OCI-LY1 (cell line): ENCODE results near the gene MRPL40.
"Not testable (repeated sequence)": the region's sequence is repeated elsewhere in the genome, so short reads cannot be mapped to it uniquely, and the experiment has no call there.

Experiments used
- H2AFZ ChIP-seq: fragments of 200-600 bp; sonication (generic), shearing (Covaris generic); 2 replicates; pipeline ENCODE4 v1.6.0; 2014; ENCODE audit warnings: antibody characterized with exemption, mild to moderate bottlenecking, low read length
- H3F3A ChIP-seq: fragments of 200-600 bp; sonication (generic), shearing (Covaris generic); 2 replicates; pipeline ENCODE4 v1.6.0; 2014; ENCODE audit warnings: mild to moderate bottlenecking, antibody characterized with exemption, low read length, moderate library complexity; ENCODE audit not compliant: insufficient read depth
- H3K27ac ChIP-seq: fragments of 200-600 bp; sonication (generic); 2 replicates; pipeline ENCODE4 v1.5.1; 2014; ENCODE audit warnings: low read length, mixed run types, mild to moderate bottlenecking, low read depth; ENCODE audit not compliant: poor library complexity, severe bottlenecking
- H3K27me3 ChIP-seq: fragments of 200-600 bp; sonication (generic); 2 replicates; pipeline ENCODE4 v1.6.0; 2014; ENCODE audit warnings: antibody characterized with exemption, mild to moderate bottlenecking, low read length, moderate library complexity; ENCODE audit not compliant: insufficient read depth
- H3K36me3 ChIP-seq: fragments of 200-600 bp; sonication (generic); 2 replicates; pipeline ENCODE4 v1.6.1; 2014; ENCODE audit warnings: mild to moderate bottlenecking, antibody characterized with exemption, low read length, moderate library complexity, mixed read lengths; ENCODE audit not compliant: insufficient read depth
- H3K4me1 ChIP-seq: fragments of 200-600 bp; sonication (generic); 2 replicates; pipeline ENCODE4 v1.5.1; 2014; ENCODE audit warnings: mild to moderate bottlenecking, low read length, moderate library complexity; ENCODE audit not compliant: insufficient read depth, severe bottlenecking
- H3K4me2 ChIP-seq: fragments of 200-600 bp; sonication (generic), shearing (Covaris generic); 2 replicates; pipeline ENCODE4 v1.6.1; 2014; ENCODE audit warnings: low read length
- H3K4me3 ChIP-seq: fragments of 200-600 bp; sonication (generic); 2 replicates; pipeline ENCODE4 v1.5.1; 2014; ENCODE audit warnings: low read length, low read depth, mild to moderate bottlenecking, mixed read lengths; ENCODE audit not compliant: poor library complexity, severe bottlenecking
- H3K79me2 ChIP-seq: fragments of 200-600 bp; shearing (Covaris generic); 2 replicates; pipeline ENCODE4 v1.6.1; 2016; ENCODE audit warnings: mixed run types, low read length, mixed read lengths; ENCODE audit not compliant: insufficient read depth
- H3K9ac ChIP-seq: fragments of 200-600 bp; sonication (generic), shearing (Covaris generic); 2 replicates; pipeline ENCODE4 v1.6.1; 2014; ENCODE audit warnings: mild to moderate bottlenecking, low read length, mixed read lengths
- H3K9me2 ChIP-seq: fragments of 200-600 bp; sonication (generic), shearing (Covaris generic); 2 replicates; pipeline ENCODE4 v1.6.1; 2014; ENCODE audit warnings: low read depth, mild to moderate bottlenecking, low read length, mixed read lengths
- H3K9me3 ChIP-seq: fragments of 200-600 bp; shearing (Covaris generic); 2 replicates; pipeline ENCODE4 v1.6.1; 2014; ENCODE audit warnings: low read length, mixed read lengths
- H4K20me1 ChIP-seq: fragments of 200-600 bp; sonication (generic), shearing (Covaris generic); 2 replicates; pipeline ENCODE4 v1.6.0; 2016; ENCODE audit warnings: mild to moderate bottlenecking, low read length; ENCODE audit not compliant: insufficient read depth
- EZH2 ChIP-seq: fragments of 200-600 bp; sonication (generic), shearing (Covaris generic); IDR thresholded peaks from 2 replicates; pipeline ENCODE4 v1.8.0; 2017; ENCODE audit warnings: borderline replicate concordance, mixed run types, mild to moderate bottlenecking, antibody characterized with exemption, low read length, moderate library complexity, mixed read lengths
- TF ChIP-seq, protein P1 (sequence below): fragments of 200-600 bp; sonication (generic), shearing (Covaris generic); IDR thresholded peaks from 2 replicates; pipeline ENCODE4 v1.5.1; 2017; ENCODE audit warnings: mild to moderate bottlenecking, antibody characterized with exemption, low read length, moderate library complexity, mixed read lengths

The MRPL40 gene

DNA sequence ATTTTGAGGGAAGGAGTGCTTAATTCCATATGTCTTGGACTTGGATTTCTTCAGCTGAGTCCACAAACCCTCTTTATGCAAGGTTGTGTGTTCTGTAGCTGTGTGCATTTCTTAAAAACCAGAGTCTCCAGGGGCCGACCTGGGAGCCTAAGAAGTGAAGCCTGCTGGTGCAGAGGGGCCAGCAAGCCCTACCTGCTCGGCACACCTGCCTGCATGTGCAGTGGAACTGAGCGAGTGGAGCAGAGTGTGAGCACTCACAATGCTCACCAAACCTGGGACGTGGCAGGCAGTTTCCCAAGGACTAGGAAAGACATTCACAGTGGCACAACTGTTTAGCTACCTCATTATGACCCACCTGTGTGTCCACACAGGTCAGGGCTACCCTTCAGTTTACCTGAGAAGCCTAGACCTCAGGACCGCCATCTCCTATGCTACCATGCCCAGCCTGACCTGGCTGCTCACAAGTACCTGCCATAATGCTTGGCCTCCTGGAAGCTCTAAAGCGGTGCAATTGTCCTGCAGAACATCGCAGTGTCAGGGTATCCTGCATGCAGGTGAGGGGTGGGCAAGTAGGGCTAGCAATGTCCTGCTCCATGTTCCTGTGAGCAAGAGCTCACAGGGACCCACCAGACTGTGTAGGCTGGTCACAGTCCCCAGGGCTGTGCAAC lies 11.3 kb downstream of the MRPL40 start:
- H3K9ac ChIP-seq: no peak overlapping the region
- H4K20me1 ChIP-seq: no peaks in the 10 kb centered on the region
- no peaks in the 10 kb centered on the region for H3K9me2 ChIP-seq
- no peaks in the 10 kb centered on the region for H3K9me3 ChIP-seq
- H3K4me2 ChIP-seq: no peak overlapping the region; the same call in 1 of the 2 replicates
- H3K27me3 ChIP-seq: no peaks in the 10 kb centered on the region
- no peak for TF ChIP-seq EZH2
- TF ChIP-seq, protein P1, sequence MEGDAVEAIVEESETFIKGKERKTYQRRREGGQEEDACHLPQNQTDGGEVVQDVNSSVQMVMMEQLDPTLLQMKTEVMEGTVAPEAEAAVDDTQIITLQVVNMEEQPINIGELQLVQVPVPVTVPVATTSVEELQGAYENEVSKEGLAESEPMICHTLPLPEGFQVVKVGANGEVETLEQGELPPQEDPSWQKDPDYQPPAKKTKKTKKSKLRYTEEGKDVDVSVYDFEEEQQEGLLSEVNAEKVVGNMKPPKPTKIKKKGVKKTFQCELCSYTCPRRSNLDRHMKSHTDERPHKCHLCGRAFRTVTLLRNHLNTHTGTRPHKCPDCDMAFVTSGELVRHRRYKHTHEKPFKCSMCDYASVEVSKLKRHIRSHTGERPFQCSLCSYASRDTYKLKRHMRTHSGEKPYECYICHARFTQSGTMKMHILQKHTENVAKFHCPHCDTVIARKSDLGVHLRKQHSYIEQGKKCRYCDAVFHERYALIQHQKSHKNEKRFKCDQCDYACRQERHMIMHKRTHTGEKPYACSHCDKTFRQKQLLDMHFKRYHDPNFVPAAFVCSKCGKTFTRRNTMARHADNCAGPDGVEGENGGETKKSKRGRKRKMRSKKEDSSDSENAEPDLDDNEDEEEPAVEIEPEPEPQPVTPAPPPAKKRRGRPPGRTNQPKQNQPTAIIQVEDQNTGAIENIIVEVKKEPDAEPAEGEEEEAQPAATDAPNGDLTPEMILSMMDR: no peak
- no peak overlapping the region for H2AFZ ChIP-seq
- H3K79me2 ChIP-seq: peaks cover 24% of the 10 kb centered on the region
- H3K4me3 ChIP-seq: no peak overlapping the region
- no peak overlapping the region for H3K27ac ChIP-seq
- H3K4me1 ChIP-seq: peaks cover 18% of the 10 kb centered on the region
- H3F3A ChIP-seq: no peaks in the 10 kb centered on the region
- peaks cover 44% of the 10 kb centered on the region; the same call in 1 of the 2 replicates for H3K36me3 ChIP-seq

DNA sequence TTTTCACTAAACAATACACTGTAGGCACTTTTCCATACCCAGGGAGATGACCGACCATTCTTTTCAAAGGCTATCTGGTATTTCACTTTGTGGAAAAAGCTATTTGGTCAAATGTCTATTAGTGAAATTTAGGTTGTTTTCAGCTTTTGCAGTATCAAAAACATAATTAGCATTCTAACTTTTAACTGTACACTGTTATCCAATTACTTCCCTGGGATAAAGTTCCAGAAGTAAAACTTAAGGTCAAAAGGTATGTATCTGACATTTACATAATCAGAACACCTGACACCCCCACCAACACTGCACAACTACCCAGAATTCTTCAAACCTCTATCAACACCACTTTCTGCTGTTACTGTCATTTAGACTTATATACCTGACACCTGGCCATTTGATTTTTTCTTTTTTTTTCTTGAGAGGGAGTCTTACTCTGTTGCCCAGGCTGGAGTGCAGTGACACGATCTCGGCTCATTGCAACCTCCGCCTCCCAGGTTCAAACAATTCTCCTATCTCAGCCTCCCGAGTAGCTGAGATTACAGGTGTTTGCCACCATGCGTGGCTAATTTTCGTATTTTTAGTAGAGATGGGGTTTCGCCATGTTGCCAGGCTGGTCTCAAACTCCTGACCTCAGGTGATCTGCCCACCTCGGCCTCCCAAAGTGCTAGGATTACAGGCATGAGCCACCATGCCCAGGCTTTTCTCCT lies 13.1 kb downstream of the MRPL40 start:
- not testable (repeated sequence) for H2AFZ ChIP-seq, H3K9ac ChIP-seq, H3K9me3 ChIP-seq, H3K4me2 ChIP-seq, H3K4me3 ChIP-seq, H4K20me1 ChIP-seq, H3K9me2 ChIP-seq, H3K27ac ChIP-seq, H3K27me3 ChIP-seq, H3F3A ChIP-seq
- H3K36me3 ChIP-seq: peaks cover 40% of the 10 kb centered on the region; the same call in 1 of the 2 replicates
- H3K79me2 ChIP-seq: peaks cover 24% of the 10 kb centered on the region
- H3K4me1 ChIP-seq: peaks cover 23% of the 10 kb centered on the region

DNA sequence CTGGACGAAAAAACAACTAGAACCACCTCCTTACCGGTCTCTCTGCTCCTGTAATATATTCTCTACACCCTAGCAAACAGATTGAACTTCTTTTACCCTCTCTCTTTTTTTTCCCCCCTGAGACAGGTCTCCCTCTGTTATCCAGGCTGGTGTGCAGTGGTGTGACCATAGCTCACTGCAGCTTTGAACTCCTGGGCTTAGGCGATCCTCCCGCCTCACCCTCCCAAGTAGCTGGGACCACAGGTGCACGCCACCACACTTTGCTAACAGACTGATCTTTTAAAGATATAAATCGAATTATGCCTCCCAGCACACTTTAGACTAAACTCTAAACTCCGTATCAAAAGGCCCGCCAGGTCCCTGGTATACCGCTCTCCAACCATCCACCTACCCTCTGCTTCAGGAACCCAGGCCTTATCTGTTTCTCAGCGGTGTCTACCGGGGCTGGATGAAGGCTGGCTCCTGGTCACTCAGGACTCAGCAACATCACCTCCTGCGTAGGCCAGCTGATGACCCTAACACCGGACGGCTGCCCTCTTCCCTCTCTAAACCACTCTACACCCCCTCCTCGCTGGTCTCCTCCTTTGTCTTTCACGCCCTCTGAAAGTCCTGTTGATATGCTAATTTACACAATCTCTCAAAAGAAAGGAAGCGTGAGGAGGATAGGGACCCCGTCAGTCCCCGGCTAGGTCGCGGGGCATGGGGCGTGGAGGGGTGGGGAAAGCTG lies 14.4 kb downstream of the MRPL40 start:
- H3K4me2 ChIP-seq: peak overlapping the region; percentile 85
- H3K79me2 ChIP-seq: peaks cover 24% of the 10 kb centered on the region
- no peaks in the 10 kb centered on the region for H3K9me2 ChIP-seq
- peaks cover 23% of the 10 kb centered on the region for H3K4me1 ChIP-seq
- H3K27ac ChIP-seq: no peak overlapping the region
- no peak for TF ChIP-seq EZH2
- TF ChIP-seq, protein P1: no peak
- no peaks in the 10 kb centered on the region for H3F3A ChIP-seq
- no peaks in the 10 kb centered on the region for H4K20me1 ChIP-seq
- H3K9me3 ChIP-seq: no peaks in the 10 kb centered on the region
- no peaks in the 10 kb centered on the region for H3K27me3 ChIP-seq
- H3K9ac ChIP-seq: peak overlapping the region; percentile 83
- H3K4me3 ChIP-seq: peak overlapping the region; percentile 77
- H2AFZ ChIP-seq: no peak overlapping the region
- peaks cover 39% of the 10 kb centered on the region for H3K36me3 ChIP-seq
